H1 (cell line): ENCODE data around the gene GDF9. TPM values are rescaled to one million over a fixed set of nuclear protein-coding genes. Genes with fewer than 3 reads are reported as not detected.
A peak's percentile ranks its signal among the peaks of the same experiment; 100 is the strongest.

ENCODE experiments used
- ASH2L ChIP-seq: fragments of 200-600, 300-600 bp; sonication (generic); IDR thresholded peaks from one replicate; pipeline ENCODE4 v1.7.1; 2017; ENCODE audit warnings: low read length
- BCL11A ChIP-seq, 2 experiments: IDR thresholded peaks; one replicate each; pipeline ENCODE4 v1.6.1; 2011; ENCODE audit warnings: low read depth in 2 of 2, low read length in 2 of 2, mild to moderate bottlenecking in 2 of 2
- CHD2 ChIP-seq: IDR thresholded peaks from 2 replicates; pipeline ENCODE4 v1.6.1; 2012; ENCODE audit warnings: low read length, improper control_type of control experiment
- CTCF ChIP-seq, 3 experiments: IDR thresholded peaks; 1 replicate in 2 of 3; 2 replicates in 1 of 3; pipeline versions ENCODE4 v1.5.1 to v1.6.1; 2011; ENCODE audit warnings: low read length in 3 of 3, mild to moderate bottlenecking in 3 of 3, inconsistent platforms in 2 of 3, low read depth in 1 of 3, moderate library complexity in 1 of 3; ENCODE audit not compliant: insufficient read depth in 1 of 3; ENCODE audit errors: control extremely low read depth in 1 of 3
- E2F6 ChIP-seq: IDR thresholded peaks from 2 replicates; pipeline ENCODE4 v1.6.1; 2012; ENCODE audit warnings: inconsistent platforms
- HDAC2 ChIP-seq, 2 experiments: fragments of 300-600 bp in 1 of 2; sonication (generic) in 1 of 2; IDR thresholded peaks; 2 replicates each; pipeline ENCODE4 v1.6.1; 2011 to 2012; ENCODE audit warnings: low read depth in 2 of 2, low read length in 2 of 2, mild to moderate bottlenecking in 2 of 2, moderate library complexity in 2 of 2, borderline replicate concordance in 1 of 2, inconsistent platforms in 1 of 2
- JUN ChIP-seq: IDR thresholded peaks from 2 replicates; pipeline ENCODE4 v1.6.1; 2011; ENCODE audit warnings: low read depth, mild to moderate bottlenecking, improper control_type of control experiment, low read length
- JUND ChIP-seq: IDR thresholded peaks from 2 replicates; pipeline ENCODE4 v1.6.1; 2011; ENCODE audit warnings: mild to moderate bottlenecking, improper control_type of control experiment, low read length
- KDM1A ChIP-seq: fragments of 200-600, 300-600 bp; sonication (generic); IDR thresholded peaks from 2 replicates; pipeline ENCODE4 v1.7.1; 2016; ENCODE audit warnings: mild to moderate bottlenecking, low read length, borderline replicate concordance
- KDM4A ChIP-seq: IDR thresholded peaks from one replicate; pipeline ENCODE4 v1.7.1; 2012; ENCODE audit warnings: low read depth, mild to moderate bottlenecking, moderate library complexity, low read length, inconsistent platforms; ENCODE audit not compliant: severe bottlenecking
- KDM5A ChIP-seq: fragments of 200-600 bp; IDR thresholded peaks from 2 replicates; pipeline ENCODE4 v1.7.1; 2012; ENCODE audit warnings: mild to moderate bottlenecking, low read length, inconsistent platforms, mixed read lengths
- MAFK ChIP-seq: IDR thresholded peaks from 2 replicates; pipeline ENCODE4 v1.6.1; 2012; ENCODE audit warnings: low read depth, mild to moderate bottlenecking, improper control_type of control experiment, low read length
- POLR2A ChIP-seq, 2 experiments: IDR thresholded peaks; 1 replicate in 1 of 2; 2 replicates in 1 of 2; pipeline ENCODE4 v1.6.1; 2011; ENCODE audit warnings: low read depth in 2 of 2, low read length in 2 of 2, mild to moderate bottlenecking in 2 of 2; ENCODE audit errors: control extremely low read depth in 1 of 2
- RNF2 ChIP-seq: fragments of 200-900, 300-1000 bp; sonication (generic); IDR thresholded peaks from 2 replicates; pipeline ENCODE4 v1.7.1; 2016; ENCODE audit warnings: borderline replicate concordance, low read depth, mild to moderate bottlenecking, antibody characterized with exemption, low read length; ENCODE audit not compliant: poor library complexity, severe bottlenecking; ENCODE audit errors: missing control alignments
- RXRA ChIP-seq: IDR thresholded peaks from 2 replicates; pipeline ENCODE4 v1.6.1; 2011; ENCODE audit warnings: low read depth, mild to moderate bottlenecking, low read length, moderate library complexity; ENCODE audit not compliant: insufficient read depth
- SAP30 ChIP-seq: fragments of 300-600 bp; sonication (generic); IDR thresholded peaks from 2 replicates; pipeline ENCODE4 v1.7.1; 2012; ENCODE audit warnings: low read length, moderate library complexity, mild to moderate bottlenecking, inconsistent platforms; ENCODE audit not compliant: insufficient read depth, insufficient replicate concordance
- SIN3A ChIP-seq, 2 experiments: IDR thresholded peaks in 1 of 2; conservative IDR thresholded peaks in 1 of 2; 2 replicates each; pipeline ENCODE4 v1.6.1; 2011 to 2012; ENCODE audit warnings: low read length in 2 of 2, improper control_type of control experiment in 1 of 2, low read depth in 1 of 2, mild to moderate bottlenecking in 1 of 2
- SP1 ChIP-seq: IDR thresholded peaks from 2 replicates; pipeline ENCODE4 v1.6.1; 2011; ENCODE audit warnings: low read depth, low read length
- TBP ChIP-seq: IDR thresholded peaks from 2 replicates; pipeline ENCODE4 v1.6.1; 2011; ENCODE audit warnings: low read depth, low read length, improper control_type of control experiment
- TEAD4 ChIP-seq: IDR thresholded peaks from 2 replicates; pipeline ENCODE4 v1.6.1; 2012; ENCODE audit warnings: low read depth, low read length, inconsistent platforms, mixed read lengths
- polyA plus RNA-seq, 7 experiments: library from polyadenylated mRNA; depleted of rRNA in 3 of 7; stranded (reverse) in 5 of 7; unstranded in 2 of 7; fragments of >200 nt in 5 of 7; fragments of 200-250 nt in 2 of 7; gene quantifications; 1 replicate in 5 of 7; 2 replicates in 1 of 7; 4 replicates in 1 of 7; pipeline versions ENCODE4 v1.2.1 to v1.2.3, GENCODE V29; 2011 to 2013; ENCODE audit warnings: missing spikeins in 2 of 7, mixed read lengths in 2 of 7
- total RNA-seq: library from RNA; stranded (reverse); fragmentation: NEBNext Ultra II Directional; extraction: Animal tissue kit (Norgen Biotek cat#: 25700); gene quantifications from 2 replicates; pipeline ENCODE4 v1.2.1, GENCODE V29; 2021

GDF9 gene
- total and polyA plus RNA-seq, 2 of the 8 experiments (the other 6 are each of a cell fraction or from before 2014, with no cell fraction given) = 0.14 TPM; not detected in 1

- TF ChIP-seq TBP = peak; percentile 84
- TF ChIP-seq ASH2L = peak; percentile 55
- TF ChIP-seq TEAD4 = peak; percentile 58
- no peak for TF ChIP-seq CHD2
- TF ChIP-seq KDM5A = 0 out of 2 replicates have a peak, but pooled peaks have one; percentile 40
- TF ChIP-seq SP1 = peak; percentile 82
- TF ChIP-seq HDAC2 (IDR thresholded peaks at IDR 0.05; ENCODE audit: borderline replicate concordance in 1 of 2, low read depth in 2 of 2, low read length in 2 of 2) = no peak; a peak in 1 of 4 replicates
- peak; percentile 82 to 93; a peak in 2 of 3 replicates for TF ChIP-seq POLR2A (IDR thresholded peaks at IDR 0.05; ENCODE audit: control extremely low read depth in 1 of 2, low read depth in 2 of 2, low read length in 2 of 2)
- TF ChIP-seq KDM1A = no peak
- TF ChIP-seq E2F6 = peak; percentile 41; the same call in 1 of the 2 replicates
- no peak for TF ChIP-seq BCL11A (IDR thresholded peaks at IDR 0.05; ENCODE audit: low read depth in 2 of 2, low read length in 2 of 2)
- TF ChIP-seq CTCF (IDR thresholded peaks at IDR 0.05; ENCODE audit: control extremely low read depth in 1 of 3, insufficient read depth in 1 of 3, low read depth in 1 of 3, low read length in 3 of 3) = peak; percentile 32 to 50 (median 44)
- TF ChIP-seq MAFK = no peak
- TF ChIP-seq JUND = peak; percentile 95
- TF ChIP-seq SIN3A (conservative IDR thresholded peaks at IDR 0.05 in 1 of 2, IDR thresholded peaks at IDR 0.05 in 1 of 2; ENCODE audit: low read depth in 1 of 2, low read length in 2 of 2) = peak; percentile 77 to 79; a peak in 2 of 4 replicates
- no peak for TF ChIP-seq RNF2
- peak; percentile 21 for TF ChIP-seq KDM4A
- TF ChIP-seq JUN = no peak
- TF ChIP-seq SAP30 = peak; percentile 25
- no peak for TF ChIP-seq RXRA
Observed at GRCh38 chr5:132866342-132867045, at the start of gene GDF9, which contains the start of gene UQCRQ (continued).
